Vagina (tissue), 2 donors: ENCODE results near the gene GORAB. TPM values are rescaled to one million over a fixed set of nuclear protein-coding genes. Genes with fewer than 3 reads are reported as not detected.

ENCODE experiments used
- DNase-seq, 2 donors: peaks; one replicate each; pipeline ENCODE4 v3.0.0-alpha.2; 2017; ENCODE audit errors: extremely low spot score in 2 of 2
- H3K27ac ChIP-seq: fragments of 200-600 bp; sonication (generic); one replicate; pipeline ENCODE4 v1.5.1; 2019
- H3K27me3 ChIP-seq: fragments of 200-600 bp; sonication (generic); one replicate; pipeline ENCODE4 v1.5.1; 2019
- H3K36me3 ChIP-seq, 2 donors: fragments of 200-600 bp; sonication (generic); one replicate each; pipeline ENCODE4 v1.5.1; 2017 to 2019
- H3K4me1 ChIP-seq: fragments of 200-600 bp; sonication (generic); one replicate; pipeline ENCODE4 v1.5.1; 2019
- H3K4me3 ChIP-seq, 2 donors: fragments of 200-600 bp; sonication (generic); 1 replicate in 1 of 2; 2 replicates in 1 of 2; pipeline ENCODE4 v1.5.1; 2016 to 2019
- H3K9me3 ChIP-seq: fragments of 200-600 bp; sonication (generic); one replicate; pipeline ENCODE4 v1.5.1; 2019
- POLR2A ChIP-seq, 2 donors: fragments of 450-650 bp; IDR thresholded peaks; one replicate each; pipeline ENCODE4 v1.6.1; 2017; ENCODE audit warnings: antibody characterized with exemption in 2 of 2, mild to moderate bottlenecking in 2 of 2, moderate library complexity in 2 of 2
- POLR2AphosphoS5 ChIP-seq, 2 donors: sonication (generic); formaldehyde crosslinking; IDR thresholded peaks; one replicate each; pipeline ENCODE4 v1.9.0; 2017; ENCODE audit warnings: antibody characterized with exemption in 2 of 2, mild to moderate bottlenecking in 2 of 2, low read depth in 1 of 2; ENCODE audit not compliant: insufficient read depth in 1 of 2
- intact Hi-C: fragments of 100-400 bp; cut with DNase I; formaldehyde crosslinking; loops from one replicate; pipeline ENCODE4 v1.15.1; 2023
- total RNA-seq: library from RNA; depleted of rRNA; stranded (reverse); fragments of >200 nt; gene quantifications from one replicate; pipeline ENCODE4 v1.2.3, GENCODE V29; 2016
- TF ChIP-seq, protein P1 (sequence below), 3 experiments: fragments of 450-650 bp in 2 of 3; fragments of 200-600 bp in 1 of 3; sonication (generic) in 1 of 3; IDR thresholded peaks; one replicate each; pipeline ENCODE4 v1.5.1; 2017 to 2019; ENCODE audit warnings: antibody characterized with exemption in 3 of 3, mild to moderate bottlenecking in 2 of 3, moderate library complexity in 2 of 3

GORAB gene, protein sequence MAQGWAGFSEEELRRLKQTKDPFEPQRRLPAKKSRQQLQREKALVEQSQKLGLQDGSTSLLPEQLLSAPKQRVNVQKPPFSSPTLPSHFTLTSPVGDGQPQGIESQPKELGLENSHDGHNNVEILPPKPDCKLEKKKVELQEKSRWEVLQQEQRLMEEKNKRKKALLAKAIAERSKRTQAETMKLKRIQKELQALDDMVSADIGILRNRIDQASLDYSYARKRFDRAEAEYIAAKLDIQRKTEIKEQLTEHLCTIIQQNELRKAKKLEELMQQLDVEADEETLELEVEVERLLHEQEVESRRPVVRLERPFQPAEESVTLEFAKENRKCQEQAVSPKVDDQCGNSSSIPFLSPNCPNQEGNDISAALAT
- 11.3 TPM for total RNA-seq

DNA sequence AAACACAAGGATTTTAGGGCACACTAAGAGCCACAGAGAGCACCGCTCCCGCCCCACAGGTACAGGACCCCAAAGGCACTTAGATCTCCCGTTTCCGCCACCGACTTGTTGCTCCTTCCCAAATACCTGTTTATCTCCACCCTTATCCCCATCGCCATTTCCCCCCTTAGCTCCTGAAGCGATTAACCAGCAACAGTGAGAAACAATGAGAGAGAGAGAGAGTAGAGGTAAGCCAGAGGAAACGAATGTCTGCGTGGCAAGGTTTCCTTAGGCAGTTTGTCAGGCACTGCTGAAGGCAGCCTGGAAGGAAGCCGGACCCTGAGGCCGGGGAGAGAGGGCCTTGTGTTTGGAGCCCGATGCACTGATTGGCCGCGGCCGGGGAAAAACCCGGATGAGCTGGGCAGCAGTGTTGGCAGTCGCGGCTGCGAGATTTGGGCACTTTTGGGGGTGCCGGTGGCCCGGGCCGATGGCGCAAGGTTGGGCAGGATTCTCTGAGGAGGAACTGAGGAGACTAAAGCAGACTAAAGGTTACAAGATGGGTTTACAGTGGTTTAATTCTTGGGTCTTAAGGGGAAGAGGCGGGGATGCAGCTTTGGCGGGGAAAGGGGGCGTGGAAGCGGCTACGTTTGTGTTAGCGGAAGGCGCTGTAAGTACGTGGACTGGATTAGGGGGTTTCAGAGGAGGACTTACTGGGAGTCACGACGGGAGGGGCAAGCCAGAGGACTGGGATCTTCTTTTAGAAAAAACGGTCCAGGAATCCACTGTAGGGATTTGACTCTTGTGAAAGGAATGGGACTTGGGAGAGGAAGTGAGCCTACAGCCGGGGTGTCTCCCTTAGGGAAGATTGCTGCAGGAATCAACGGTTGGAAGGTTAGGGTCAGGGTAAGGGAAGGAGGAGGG lies at the start of gene GORAB:
GORAB (plus strand) TSS at position 409 of the 900 bp plus-strand sequence; CDS start at position 467, 58 bp downstream.
- DNase-seq = peak in 1 of 2 donors; percentile 95
- H3K27me3 ChIP-seq = no peaks in the 10 kb centered on the region
- no peaks in the 10 kb centered on the region for H3K36me3 ChIP-seq
- H3K4me3 ChIP-seq = peak within 1 kb of the TSS; percentile 60 to 61
- H3K9me3 ChIP-seq = no peaks in the 10 kb centered on the region
- peaks cover 38% of the 10 kb centered on the region for H3K4me1 ChIP-seq
- peak within 1 kb of the TSS; percentile 92 for H3K27ac ChIP-seq
- TF ChIP-seq, protein P1, sequence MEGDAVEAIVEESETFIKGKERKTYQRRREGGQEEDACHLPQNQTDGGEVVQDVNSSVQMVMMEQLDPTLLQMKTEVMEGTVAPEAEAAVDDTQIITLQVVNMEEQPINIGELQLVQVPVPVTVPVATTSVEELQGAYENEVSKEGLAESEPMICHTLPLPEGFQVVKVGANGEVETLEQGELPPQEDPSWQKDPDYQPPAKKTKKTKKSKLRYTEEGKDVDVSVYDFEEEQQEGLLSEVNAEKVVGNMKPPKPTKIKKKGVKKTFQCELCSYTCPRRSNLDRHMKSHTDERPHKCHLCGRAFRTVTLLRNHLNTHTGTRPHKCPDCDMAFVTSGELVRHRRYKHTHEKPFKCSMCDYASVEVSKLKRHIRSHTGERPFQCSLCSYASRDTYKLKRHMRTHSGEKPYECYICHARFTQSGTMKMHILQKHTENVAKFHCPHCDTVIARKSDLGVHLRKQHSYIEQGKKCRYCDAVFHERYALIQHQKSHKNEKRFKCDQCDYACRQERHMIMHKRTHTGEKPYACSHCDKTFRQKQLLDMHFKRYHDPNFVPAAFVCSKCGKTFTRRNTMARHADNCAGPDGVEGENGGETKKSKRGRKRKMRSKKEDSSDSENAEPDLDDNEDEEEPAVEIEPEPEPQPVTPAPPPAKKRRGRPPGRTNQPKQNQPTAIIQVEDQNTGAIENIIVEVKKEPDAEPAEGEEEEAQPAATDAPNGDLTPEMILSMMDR (IDR thresholded peaks at IDR 0.05) = no peak
- TF ChIP-seq POLR2AphosphoS5 (IDR thresholded peaks at IDR 0.05; ENCODE audit: insufficient read depth in 1 of 2, low read depth in 1 of 2) (peak; percentile 71 to 93), POLR2A (IDR thresholded peaks at IDR 0.05) (peak in 1 of 2 donors; percentile 54)
- intact Hi-C loops = loop anchor here (5.0 to 10.0 kb wide), 2 partner anchors 53 to 130 kb away; partner anchors contain the start of gene PRRX1

DNA sequence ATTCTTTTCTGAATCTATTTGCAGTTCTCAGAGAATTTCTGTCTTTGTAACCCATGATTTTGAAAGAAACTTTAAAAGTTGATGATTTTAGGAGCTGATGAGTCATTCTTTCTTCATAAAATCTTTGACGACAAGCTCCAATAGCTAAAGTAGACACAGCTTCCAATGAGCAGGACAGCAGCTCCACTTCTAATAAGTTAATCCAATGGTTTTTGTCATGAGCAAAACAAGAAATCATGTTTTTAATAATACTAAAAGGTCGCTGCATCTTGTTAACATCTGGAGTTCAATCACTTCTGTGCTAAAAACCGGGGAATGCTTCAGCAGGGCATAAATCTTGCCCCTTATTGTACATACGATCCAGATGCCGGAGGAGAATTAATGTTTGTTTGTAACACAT lies 48.9 kb upstream of the GORAB start:
- DNase-seq = no peak
- Histone ChIP-seq H3K9me3 (no peaks in the 10 kb centered on the region), H3K27ac (peak overlapping the region; percentile 34), H3K27me3 (no peaks in the 10 kb centered on the region), H3K36me3 (no peaks in the 10 kb centered on the region), H3K4me1 (no peaks in the 10 kb centered on the region), H3K4me3 (no peak overlapping the region)
- intact Hi-C loops = no loop called here
- TF ChIP-seq, protein P1 (IDR thresholded peaks at IDR 0.05) = no peak
- TF ChIP-seq POLR2AphosphoS5 (IDR thresholded peaks at IDR 0.05; ENCODE audit: insufficient read depth in 1 of 2, low read depth in 1 of 2) = peak in 1 of 2 donors; percentile 23

DNA sequence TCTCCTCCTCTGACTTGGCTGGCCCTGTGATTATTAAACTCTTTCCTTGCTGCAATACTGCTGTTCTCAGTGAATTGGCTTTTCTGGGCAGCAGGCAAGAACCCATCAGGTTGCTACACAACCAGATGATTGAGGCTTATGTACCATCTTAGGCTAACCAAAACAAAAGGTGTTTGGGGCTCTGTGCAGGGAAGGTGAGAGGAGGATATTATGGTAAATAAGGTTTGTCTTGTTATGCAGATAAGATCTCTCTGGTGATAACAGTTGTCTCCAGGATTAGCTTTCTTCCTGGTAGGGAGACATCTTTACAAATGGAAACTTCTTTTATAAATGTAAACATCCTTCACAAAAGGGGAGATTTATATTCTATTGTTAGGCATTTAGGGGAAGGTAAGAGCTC lies 44.5 kb upstream of the GORAB start:
- H3K27me3 ChIP-seq = no peaks in the 10 kb centered on the region
- no peak overlapping the region for H3K27ac ChIP-seq
- no peaks in the 10 kb centered on the region for H3K9me3 ChIP-seq
- DNase-seq = no peak
- H3K36me3 ChIP-seq = no peaks in the 10 kb centered on the region
- TF ChIP-seq, protein P1 (IDR thresholded peaks at IDR 0.05) = no peak
- TF ChIP-seq POLR2A (IDR thresholded peaks at IDR 0.05) (no peak), POLR2AphosphoS5 (IDR thresholded peaks at IDR 0.05; ENCODE audit: insufficient read depth in 1 of 2, low read depth in 1 of 2) (no peak)
- H3K4me1 ChIP-seq = no peaks in the 10 kb centered on the region
- intact Hi-C loops = no loop called here
- no peak overlapping the region for H3K4me3 ChIP-seq

DNA sequence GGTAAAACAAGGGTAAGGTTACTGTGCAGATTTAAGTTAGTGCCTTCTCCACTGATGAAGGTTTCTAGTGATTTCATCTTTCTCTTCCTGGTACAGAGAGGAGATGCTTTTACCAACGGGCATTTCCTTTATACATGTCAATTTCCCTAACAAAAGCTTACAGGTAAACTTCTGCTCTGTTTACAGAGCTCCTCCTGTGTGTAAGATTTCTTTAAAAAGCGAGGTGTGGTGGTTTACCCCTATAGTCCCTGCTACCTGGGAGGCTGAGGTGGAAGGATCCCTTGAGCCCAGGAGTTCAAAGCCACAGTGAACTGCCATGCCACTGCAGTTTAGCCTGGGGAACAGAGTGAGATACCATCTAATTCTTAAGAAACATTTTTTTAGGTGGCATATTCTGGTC lies 40.7 kb upstream of the GORAB start:
- Histone ChIP-seq H3K4me3 (no peak overlapping the region), H3K9me3 (no peaks in the 10 kb centered on the region), H3K27ac (no peak overlapping the region), H3K36me3 (no peaks in the 10 kb centered on the region), H3K27me3 (no peaks in the 10 kb centered on the region), H3K4me1 (no peaks in the 10 kb centered on the region)
- DNase-seq = no peak
- intact Hi-C loops = no loop called here
- TF ChIP-seq, protein P1 (IDR thresholded peaks at IDR 0.05) = no peak
- TF ChIP-seq POLR2A (IDR thresholded peaks at IDR 0.05) (no peak), POLR2AphosphoS5 (IDR thresholded peaks at IDR 0.05; ENCODE audit: insufficient read depth in 1 of 2, low read depth in 1 of 2) (no peak)
